Activated naive CD8-positive, alpha-beta T cell treated with anti-CD3 and anti-CD28 coated beads, Interleukin-2, amount 10 ng/mL, durations not matched to agents 7 days and 5 days (primary cell): ENCODE data around the gene GJD3. TPM values are rescaled to one million over a fixed set of nuclear protein-coding genes. Genes with fewer than 3 reads are reported as not detected.

Experiments used
- total RNA-seq, 2 experiments: library from RNA; stranded (reverse); gene quantifications; one replicate each; pipeline ENCODE4 v1.2.3, GENCODE V29; 2021

GJD3 gene
- total RNA-seq, 2 experiments from 2014 or later = 0.48 TPM; not detected in 1

Other genes starting within 250 kb of the GJD3 start
- gene MSL1, start 242.8 kb downstream of the GJD3 start, total RNA-seq = 100 to 1,000 TPM; 107 to 110 TPM
- 100 to 1,000 TPM; 100 to 101 TPM for gene CASC3, start 224.2 kb downstream of the GJD3 start, total RNA-seq
- 1 to 10 TPM; 4.9 to 5.4 TPM for gene RAPGEFL1, start 187.3 kb downstream of the GJD3 start, total RNA-seq
- gene WIPF2, start 145.4 kb downstream of the GJD3 start, total RNA-seq = 10 to 100 TPM; 27.7 to 28.5 TPM
- 10 to 100 TPM; 67.9 to 75.2 TPM for gene CDC6, start 76.9 kb downstream of the GJD3 start, total RNA-seq
- gene RARA, start 55.6 kb downstream of the GJD3 start, total RNA-seq = 10 to 100 TPM; 51.7 to 53.6 TPM
- 100 to 1,000 TPM; 313 to 314 TPM for gene TOP2A, start 53.2 kb upstream of the GJD3 start, total RNA-seq
- gene IGFBP4, start 78.7 kb upstream of the GJD3 start, total RNA-seq = 10 to 100 TPM; 12.2 to 13.2 TPM
- gene TNS4, start 136.9 kb upstream of the GJD3 start, total RNA-seq = 1 to 10 TPM; 9.0 to 9.7 TPM
- 100 to 1,000 TPM; 231 to 238 TPM for gene CCR7, start 200.7 kb upstream of the GJD3 start, total RNA-seq